H4 (cell line): ENCODE results near the gene PLXNA4. TPM values are rescaled to one million over a fixed set of nuclear protein-coding genes. Genes with fewer than 3 reads are reported as not detected.

Source experiments
- DNase-seq: peaks from one replicate; pipeline ENCODE4 v3.0.0-alpha.2; 2015; ENCODE audit warnings: low spot score
- total RNA-seq: library from RNA; depleted of rRNA; stranded (reverse); fragments of >200 nt; shearing (Covaris generic); gene quantifications from 2 replicates; pipeline ENCODE4 v1.2.3, GENCODE V29; 2014

The PLXNA4 gene
- total RNA-seq, 1 experiment from 2014 or later = 0.19 TPM

DNA sequence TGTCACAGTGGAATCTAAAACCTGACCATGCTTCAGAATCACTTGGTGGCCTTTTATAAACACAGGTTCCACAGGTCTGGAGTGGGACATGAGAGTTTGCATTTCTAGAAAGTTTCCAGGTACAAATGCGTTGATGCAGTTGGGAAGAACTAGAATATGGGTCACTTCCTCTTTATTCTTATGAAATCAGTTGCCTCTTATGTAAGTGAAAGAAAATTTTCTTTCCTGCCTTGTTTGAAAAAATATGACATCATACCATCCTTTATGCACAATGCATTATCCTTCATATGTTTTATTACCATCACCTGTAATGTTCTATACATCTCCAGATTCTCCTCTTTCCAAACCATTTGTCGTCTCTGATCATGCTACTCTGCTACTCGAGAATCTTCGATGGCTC, 44.0 kb downstream of the PLXNA4 start:
- no peak for DNase-seq

DNA sequence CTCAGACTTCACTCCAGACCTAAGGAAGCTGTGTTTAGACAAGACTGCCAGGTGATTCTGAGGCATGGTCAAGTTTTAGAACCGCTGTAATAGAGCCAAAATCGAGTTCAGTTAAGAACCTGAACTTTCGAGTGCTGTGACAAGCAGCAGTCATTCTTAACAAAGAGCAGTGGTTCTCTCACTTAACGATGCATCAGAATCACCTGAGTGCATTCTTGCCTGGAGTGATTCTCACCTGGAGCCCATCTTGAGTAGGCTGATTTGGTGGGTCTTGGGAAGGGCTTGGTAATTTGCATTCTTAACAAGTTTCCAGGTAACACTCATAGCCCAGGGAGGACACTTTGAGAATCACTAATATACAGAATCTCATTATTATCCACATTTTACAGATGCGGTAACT, 44.7 kb downstream of the PLXNA4 start:
- DNase-seq = no peak

DNA sequence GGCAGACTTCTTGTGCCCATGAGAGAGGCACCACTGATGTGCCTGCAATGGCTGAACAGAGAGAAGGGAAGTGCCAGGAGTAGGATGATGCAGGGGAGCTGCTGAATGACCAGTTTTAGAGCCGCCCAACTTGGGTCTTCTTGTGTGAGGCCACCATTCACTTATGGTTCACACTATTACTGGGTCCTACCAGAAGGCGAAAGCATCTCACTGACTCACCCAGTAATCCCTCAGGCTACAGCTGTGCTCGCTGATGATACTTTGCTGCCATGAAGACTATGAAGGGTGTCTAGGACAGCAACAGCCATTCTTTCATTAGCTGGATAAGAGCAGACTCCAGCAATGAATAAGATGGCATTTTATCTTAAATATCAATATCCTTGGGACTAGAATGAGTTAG, 47.6 kb downstream of the PLXNA4 start:
- no peak for DNase-seq

DNA sequence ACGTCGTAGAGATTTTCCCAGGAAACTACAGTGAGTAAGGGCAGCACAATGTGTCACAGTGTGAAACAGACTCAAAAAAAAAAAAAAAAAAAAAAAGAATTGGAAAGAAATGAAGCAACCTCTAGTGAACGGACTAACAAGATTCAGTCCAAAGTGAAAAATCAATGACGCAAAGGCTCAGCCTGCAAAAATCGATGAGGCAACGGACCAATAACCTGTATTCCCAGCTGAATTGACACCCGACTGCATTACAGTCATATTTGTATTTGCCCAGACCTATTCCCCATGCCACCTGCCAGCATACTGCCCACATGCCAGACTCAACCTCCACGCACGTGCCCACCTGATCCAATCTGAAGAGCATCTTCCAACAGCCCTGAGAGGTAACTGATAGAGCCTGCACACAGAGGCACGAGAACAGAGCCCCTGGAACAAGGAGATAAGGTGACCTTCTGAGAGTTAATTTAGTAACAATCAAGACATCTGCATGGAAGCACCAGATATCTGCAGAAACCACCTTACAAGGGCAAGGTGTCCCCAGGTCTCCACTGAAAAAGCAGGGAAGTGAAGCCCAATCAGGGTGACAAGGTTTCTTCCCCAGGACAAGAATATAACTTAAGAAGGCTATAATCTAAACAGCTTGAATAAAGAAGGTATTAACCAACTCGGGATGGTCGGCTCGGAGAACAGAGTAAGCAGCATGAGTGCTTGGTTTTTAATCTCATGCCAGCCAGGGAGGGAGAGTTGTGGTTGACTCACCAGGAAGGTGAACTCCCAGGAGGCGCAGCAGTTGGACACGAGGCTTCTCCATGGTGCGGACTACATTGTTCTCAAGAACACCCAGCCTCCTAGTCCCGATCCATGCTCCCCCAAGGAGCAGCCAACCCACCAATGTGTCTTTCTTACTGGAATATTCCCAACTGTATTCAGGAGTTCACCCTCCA, 48.5 kb downstream of the PLXNA4 start:
- DNase-seq = no peak

DNA sequence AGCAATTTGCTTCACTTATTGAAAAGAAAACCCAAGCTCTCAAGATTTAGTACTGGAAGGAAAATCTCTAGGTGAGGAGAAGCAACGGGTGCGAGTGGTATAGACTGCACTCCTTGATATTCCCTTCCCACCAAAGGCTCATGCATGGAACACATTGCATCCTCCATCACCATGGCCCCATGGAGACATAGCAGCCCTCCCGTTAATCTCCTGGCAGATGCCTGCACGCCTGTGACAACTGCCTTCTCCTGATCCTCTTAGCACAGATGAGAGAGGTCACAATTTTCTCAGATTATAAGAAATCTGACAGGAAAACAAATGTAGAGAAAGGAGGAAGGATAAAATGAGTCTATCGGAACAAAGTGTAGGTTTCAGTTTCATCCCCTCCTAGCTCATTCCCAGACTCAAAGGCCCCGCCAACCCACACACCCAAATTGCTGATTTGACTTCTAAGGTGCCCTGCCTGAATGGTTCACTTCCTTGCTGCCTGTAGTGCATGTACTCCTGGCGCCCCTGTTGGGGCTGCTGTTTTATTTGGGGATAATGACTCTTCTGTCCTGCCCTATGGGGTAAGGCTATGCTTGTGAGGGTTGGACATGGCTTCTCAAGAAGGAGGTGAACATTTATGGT, 50.0 kb downstream of the PLXNA4 start:
- no peak for DNase-seq

DNA sequence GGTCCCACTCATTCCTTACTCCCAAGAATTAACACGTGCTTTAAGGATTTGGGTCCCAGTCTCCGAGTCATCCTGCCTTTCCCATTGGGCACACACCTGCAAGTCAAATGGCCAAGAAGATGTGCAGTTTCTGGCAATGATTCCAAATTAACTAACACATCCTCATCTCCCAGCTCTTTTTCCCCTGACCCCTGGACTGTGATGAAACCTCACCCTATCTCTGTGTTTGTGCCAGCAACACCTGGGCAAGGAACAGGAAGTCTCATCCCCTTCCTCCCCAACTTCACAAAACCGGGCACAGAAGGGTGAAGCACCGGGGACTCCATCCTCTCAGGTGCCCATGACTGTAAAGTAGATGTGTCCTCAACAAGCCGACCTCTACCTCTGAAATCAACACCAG, 54.8 kb downstream of the PLXNA4 start:
- no peak for DNase-seq

DNA sequence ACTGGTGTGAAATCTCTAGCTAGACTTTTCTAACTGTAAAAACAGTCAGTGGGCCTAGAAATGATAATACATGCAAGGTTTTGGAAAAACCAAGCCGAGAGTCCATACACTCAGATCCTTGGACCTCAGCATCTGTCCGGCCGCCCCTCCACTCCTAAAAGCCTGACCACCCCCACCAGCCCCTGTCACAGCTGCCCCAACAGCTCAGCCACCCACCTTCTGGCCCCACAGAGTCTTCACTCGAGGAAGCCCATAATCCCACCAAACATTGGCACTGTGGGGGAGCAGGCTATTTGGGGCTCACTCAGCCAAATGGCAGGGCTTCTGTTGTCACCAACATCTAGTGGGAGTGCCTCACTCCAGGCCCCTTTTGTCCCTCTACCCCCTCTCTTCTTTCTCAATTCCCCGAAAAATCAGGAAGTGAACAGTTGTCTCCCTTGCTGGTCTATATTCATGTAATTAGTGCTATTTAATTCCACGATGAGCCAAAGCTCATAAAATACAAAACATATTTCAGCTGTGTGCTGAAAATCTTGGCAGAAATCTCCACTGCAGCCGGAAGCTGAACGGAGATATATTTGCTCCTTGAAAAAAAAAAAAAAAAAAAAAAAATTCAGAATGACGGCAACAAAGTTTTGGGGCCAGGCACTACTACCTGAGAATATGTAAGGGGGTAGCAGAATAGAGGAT, 55.5 kb downstream of the PLXNA4 start:
- DNase-seq = no peak

DNA sequence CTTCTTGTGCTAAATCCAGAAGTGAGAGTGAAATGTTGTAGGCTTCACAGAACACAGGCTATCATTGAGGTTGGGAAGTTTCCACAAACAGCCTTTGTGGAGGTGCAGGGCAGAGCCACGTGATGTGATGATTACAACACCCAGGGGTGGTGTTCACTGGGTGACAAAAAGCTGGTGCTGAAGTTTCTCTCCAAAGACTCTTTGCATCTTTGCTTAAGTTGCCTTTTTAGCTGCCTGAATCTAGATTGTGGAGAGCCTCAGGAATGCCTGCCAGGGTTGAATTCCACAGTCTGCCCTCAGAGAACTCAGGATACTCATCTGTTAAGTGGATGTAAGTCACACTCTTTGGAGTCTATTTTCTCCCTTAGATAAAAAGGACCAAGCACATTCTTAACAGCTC, 56.3 kb downstream of the PLXNA4 start:
- DNase-seq = no peak

DNA sequence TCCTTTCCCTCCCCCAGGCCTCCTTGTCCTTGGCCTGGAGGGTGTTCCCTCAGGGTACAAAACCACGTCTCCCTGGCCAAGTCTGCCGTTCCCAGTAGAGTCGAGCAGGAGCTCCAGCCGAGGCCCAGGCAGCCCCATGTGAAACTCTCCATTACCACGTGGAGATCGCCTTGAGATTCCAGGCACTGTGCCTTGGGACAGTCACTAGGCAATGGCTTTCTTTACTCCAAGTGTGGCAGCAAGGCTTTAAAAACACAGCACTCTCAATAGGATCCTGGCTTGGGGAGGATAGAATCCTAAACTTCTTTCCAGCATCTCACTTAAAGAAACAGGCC, 57.5 kb downstream of the PLXNA4 start:
- DNase-seq = no peak

DNA sequence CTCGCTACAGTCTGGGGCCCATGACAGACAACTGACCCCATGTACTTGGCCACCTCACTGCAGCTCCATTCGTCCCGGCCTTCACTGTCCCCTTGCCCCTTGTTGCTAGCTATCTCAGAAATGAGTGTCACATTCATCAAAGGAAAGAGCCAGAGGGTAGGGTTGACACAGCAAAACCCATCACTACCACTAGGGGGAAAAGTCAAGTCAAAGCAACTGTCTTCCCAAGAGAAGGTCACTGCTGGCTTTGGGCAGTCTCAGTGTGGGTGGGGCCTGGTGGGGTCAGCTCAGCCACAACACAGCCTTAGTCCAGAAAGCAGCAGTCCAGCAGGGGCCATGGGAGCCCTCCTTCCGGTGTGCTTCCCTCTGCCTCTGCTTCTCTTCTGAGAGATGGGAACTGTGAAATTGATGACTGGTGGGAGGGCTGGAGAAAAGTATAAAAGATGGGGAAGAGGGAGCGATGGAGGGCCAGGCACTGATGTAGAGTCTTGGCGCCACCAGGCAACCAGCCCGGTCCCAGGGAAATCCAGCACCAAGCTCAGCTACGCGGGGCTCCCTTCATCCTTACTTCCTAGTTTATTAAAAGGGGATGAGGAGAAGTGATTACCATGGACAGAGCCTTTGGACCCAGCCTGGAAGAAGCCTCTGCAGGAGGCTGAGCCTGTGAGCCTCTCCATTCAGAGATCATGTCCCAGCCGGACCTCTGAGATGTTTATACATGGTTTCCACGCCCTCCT, 58.0 kb downstream of the PLXNA4 start:
- no peak for DNase-seq

DNA sequence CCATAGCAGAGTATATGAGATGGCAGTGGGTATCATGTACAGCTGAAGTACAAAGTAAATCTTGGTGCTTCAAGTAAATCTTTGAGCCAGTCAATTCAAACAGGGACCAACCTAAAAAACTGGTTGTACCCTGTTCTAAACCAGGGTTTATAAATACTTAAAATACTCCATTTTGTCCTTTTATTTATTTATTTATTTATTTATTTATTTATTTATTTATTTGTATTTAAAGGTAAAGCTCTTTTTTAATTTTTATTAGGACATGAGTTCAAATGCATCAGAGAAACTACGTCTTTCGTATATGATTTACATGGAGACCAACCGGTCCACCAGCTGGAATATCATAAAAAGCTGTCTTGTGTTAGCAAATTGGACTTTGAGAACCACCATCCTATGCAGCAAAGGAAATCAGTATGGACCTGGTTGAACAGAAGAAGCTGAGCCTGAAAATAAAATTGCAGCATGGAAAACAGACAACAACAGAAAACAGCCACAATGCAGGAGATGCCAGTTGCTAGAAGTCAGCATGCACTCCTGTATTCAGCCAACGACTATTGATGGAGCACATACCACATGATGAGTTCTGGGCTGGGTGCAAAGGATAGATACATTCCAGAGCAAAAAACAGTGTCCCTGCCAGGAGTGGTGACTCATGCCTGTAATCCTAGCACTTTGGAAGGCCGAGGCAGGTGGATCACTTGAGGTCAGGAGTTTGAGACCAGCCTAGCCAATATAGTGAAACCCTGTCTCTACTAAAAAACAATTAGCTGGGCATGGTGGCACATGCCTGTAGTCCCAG, 60.0 kb downstream of the PLXNA4 start:
- DNase-seq = peak; percentile 42

DNA sequence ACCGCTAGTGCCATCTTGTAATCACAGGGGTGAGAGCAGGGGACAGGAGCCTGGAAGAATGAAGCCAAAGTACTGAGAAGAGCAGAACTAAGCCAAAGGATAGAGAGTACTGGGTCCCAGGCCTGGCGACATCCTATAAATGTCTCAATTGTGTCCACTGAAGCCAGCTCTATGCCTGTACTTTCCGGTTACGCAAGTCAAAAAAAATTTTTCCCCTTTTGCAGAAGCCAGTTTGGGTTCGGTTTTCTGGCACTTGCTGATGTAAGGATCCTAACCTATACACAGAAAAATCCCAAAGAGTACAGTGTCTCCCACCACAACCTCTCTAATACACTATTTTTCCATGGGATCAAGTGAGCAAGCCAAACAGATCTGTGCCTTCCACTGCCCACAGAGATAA, 61.1 kb downstream of the PLXNA4 start:
- DNase-seq = no peak

DNA sequence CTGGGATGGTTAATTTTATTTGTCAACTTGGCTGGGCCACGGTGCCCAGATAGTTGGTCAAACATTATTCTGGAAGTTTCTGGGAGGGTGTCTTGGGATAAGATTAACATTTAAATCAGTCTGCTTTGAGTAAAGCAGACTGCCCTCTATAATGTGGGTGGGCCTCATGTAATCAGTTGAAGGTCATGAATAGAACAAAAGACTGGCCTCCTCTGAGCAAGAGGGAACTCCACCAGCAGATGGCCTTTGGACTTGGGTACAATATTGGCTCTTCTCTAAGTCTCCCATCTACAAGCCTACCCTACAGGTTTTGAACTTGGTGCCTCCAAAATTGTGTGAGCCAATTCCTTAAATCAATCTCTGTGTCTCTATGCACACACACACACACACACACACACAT, 61.8 kb downstream of the PLXNA4 start:
- DNase-seq = no peak

DNA sequence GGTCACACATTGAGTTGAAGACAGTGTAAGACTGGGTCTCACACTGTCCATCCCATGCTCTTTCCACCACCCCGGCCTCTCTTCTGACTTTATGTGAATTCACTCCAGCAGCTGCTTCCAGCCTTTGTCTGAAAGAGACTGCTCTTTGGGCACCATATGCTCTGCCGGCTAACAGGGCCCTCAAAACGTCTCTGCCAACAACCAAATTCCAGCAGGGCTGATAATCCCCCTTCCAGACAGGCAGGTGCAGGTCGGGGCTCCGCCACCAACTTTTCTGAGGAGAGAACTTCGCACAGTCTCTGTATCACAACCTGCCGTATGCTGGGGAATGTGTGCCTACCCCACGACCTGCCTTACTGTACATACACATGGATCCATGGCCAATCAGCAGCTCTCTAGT, 64.3 kb downstream of the PLXNA4 start:
- DNase-seq = no peak

DNA sequence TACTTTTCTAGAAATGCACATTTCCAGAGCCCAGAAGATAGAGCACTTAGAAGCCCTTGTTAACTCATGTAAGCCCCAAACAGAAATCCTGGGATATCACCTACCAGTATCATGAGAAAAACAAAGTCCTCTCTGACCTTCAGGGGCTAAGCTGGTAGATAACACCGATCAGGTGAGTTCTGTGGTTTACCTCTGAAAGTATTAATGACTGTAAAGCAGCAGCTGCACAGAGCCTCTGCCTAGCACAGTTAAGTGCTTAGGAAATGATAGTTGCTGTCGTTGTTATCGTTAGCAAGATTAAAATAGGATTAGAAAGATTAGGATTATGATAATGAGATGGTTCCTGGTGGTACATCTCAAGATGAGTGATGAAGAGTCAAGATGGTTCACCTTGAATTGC, 64.9 kb downstream of the PLXNA4 start:
- DNase-seq = no peak

DNA sequence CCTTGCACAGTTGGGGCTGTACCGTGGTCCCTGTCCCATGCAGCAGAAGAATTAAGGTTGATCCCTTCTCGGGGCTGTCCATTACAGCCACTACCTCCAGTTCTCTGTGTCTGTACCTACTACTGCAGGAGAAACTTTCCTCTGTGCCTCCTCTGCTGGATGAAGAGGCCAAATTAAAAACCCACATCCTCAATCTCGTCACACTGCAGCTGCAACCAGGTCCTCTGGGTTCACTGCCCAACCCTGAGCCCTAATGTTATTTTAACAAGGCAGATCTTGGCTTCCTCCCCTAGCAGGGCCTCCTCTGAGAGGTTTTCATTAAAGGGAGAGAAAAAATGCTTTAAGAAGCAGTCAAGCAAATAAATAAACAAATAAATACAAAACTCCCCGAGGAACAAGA, 66.6 kb downstream of the PLXNA4 start:
- DNase-seq = no peak

DNA sequence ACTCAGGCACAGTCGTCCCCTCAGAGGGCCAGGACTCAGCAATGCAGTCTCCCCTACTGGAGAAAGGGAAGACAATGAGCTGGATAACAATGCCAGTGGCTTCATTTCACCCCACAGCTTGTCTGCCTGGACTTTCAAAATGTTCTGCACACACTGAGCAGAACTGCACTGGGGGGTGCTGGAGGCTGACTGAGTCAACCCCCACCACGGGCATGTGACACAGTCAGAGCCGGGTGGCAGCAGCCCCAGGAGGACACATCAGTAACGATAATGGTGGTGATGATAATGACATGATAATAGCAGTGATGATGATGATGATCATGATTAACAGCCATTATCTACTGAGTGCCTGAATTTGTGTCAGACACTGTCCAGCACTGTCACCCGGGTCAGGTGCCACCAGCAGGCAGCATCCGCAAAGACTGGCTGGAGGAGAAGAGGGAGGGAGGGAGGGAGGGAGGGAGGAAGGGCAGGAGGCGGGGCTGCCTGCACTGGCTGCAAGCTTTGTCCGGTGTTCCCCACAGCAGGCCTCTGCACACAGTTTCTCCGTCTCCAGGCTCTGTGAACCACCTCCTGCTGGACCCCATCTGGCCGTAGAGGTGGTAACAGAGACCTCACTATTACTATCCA, 67.4 kb downstream of the PLXNA4 start:
- no peak for DNase-seq

DNA sequence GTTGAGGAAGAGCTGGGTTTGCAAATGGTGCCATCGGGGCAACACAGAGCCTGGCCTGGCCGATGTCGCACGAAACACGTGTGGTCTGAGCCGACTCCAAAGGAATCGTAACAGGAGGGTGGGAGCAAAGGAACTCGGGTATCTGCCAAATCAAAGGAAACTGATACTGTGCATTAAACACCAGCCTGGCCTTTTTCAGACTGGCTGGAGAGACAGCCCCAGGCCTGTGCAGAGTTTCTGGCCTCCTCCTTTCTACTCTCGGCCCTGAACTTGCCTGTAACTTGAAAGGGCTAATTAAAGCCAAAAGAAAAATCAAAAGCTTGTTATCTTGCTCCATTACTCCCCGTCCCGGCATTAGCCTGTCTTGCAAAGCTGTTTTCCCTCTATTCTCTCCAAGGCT, 71.4 kb downstream of the PLXNA4 start:
- DNase-seq = no peak

DNA sequence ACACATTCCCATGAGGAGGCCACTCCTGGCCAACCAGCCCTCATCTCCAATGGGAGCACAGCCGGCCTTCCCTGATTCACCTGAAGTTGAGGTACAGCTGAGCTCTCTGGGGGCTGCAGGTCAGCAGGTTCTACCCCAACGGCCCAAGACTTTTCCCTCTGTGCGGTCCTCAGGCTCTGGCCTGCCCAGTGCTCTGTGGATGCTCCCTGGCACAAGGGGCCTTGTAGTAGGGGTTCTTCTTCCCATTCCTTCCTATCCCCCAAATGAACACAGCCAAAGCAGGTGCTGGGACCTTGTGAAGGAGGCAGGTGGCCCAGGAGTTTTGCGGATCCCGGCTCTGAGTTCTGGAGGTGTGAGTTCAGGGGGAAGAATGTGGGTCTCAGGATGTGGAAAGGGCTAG, 72.2 kb downstream of the PLXNA4 start:
- no peak for DNase-seq

DNA sequence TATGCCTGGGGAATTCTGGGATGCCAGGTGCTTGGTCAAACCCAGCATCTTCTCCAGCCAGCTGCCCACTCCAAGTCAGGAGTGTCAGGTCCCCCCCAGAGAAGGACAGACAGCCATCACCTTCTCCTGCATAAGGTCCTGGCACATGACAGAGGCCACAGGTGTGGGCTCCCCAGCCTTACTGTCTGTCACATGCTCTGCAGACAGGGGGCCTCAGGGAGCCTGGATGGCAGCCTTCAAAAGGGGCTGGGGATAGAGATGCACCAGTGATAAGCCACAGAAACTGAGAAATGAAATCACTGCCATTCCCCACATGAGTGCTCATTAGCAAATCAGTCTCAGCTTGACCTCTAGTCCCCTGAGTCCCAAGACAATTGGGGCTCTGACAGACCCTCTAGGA, 72.9 kb downstream of the PLXNA4 start:
- no peak for DNase-seq

DNA sequence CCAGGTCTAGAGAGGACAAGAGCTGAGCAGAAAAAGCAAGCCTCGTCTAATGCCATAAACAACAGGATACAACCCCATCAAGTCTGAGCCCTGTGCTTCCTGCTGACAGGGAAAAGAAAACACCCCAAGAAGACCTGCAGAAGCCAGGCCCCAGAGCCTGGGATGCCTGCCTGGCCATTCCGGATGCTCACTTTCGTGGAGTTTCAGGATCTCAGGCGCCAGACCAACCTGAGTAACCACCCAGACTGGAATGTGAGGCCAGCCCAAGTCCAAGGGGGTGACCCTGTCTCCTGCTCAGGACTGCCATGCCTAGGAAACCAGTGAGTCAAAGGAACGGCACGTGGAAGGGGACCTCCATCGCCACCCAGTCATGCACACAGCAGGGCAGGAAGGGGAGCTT, 74.3 kb downstream of the PLXNA4 start:
- DNase-seq = no peak
